GM21390 (cell line): Measurements from ENCODE around the gene DMWD.

Experiments used
- ATAC-seq: cut with Tn5 transposase; IDR thresholded peaks from one replicate; pipeline ENCODE4 v1.9.1; 2021; ENCODE audit not compliant: unreplicated experiment

DMWD gene

DNA sequence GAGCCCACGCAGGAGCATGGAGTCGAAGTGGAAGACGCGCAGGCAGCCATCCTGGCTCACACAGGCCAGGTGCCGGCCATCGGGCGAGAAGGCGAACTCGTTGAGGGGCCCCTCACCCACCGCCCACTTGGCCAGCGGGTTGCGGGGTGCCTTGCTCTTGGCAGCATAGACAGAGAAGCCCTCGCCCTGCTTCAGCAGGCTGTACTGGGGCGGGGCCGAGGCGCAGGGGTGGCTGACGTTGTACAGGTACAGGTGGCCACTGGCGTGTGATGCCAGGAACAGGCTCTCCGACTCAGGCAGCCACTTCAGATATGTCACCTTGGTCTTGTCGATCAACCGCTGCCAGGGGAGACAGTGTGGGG, 6.1 kb downstream of the DMWD start:
- no peak for ATAC-seq

DNA sequence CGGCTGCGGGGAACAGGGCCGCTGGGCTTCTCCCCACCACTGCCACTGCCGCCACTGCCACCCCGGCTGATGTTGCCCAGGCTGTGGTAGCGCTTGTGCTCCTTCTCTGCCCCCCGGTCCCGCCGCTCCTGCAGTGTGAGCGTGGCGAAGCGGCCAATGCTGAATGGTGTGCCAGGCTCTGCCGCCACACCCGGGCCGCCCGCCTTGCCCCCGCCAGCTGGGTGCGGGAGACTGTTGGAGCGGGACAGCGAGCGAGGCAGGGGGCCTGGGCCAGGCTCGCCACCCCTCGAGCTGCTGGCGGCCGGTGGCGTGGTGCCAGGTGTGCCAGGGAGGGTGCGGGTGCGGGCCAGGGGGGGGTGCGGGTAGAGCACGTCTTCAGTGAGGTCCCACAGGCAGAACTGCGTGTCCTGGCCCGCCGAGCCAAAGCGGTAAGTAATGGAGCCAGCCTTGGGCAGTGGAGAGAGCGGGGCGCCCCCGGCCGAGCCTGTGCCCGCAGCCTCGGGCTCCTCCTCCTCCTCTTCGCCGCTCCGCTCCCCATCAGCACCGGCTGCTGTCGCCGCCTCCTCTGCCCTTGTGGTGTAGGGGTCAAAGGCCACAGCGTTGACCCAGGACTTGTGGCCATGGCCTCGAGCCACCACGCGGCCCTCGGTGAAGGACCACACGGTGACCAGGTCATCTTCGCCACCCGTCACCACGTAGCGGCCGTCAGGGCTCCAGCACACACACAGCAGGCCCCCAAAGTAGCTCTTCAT, 6.7 kb downstream of the DMWD start:
- ATAC-seq = no peak

DNA sequence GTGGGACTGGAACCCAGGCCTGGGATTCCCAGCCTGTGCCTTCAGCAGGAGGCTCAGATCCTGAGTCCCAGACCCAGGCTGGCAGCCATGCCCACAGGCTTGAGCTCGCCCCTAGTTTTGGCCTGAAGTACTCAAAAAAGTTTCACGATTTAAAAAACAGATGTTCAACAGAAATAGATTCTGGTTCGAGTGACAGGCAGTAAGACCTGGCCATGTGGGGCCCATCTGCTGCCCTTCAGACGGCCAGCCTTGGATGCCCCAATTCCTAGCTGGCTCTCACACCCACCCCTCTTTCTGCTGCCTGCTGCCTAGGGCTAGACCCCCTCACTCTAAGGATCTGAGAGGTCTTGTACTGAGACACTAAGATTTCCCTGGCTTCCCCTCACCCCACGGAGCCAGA, 7.5 kb downstream of the DMWD start:
- ATAC-seq = no peak

DNA sequence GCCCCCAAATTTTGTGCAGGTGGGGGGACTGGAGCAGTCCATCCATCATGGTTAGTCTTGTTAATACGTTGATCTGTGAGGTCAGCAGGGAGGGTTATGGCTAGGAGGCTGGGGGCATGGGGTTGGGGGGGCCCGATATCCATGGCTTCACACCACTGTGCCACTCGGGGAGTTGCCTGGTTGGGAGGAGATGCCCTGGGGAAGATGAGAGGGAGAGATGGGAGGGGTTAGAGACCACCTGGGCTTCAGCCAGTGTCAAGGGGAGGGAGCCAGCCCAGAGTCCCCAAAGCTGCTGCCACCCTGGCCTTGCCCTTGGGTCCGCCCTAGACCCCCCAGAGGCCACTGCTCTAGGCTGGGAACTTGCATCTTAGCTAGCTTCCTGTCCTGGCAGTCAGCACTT, 8.5 kb downstream of the DMWD start:
- no peak for ATAC-seq

DNA sequence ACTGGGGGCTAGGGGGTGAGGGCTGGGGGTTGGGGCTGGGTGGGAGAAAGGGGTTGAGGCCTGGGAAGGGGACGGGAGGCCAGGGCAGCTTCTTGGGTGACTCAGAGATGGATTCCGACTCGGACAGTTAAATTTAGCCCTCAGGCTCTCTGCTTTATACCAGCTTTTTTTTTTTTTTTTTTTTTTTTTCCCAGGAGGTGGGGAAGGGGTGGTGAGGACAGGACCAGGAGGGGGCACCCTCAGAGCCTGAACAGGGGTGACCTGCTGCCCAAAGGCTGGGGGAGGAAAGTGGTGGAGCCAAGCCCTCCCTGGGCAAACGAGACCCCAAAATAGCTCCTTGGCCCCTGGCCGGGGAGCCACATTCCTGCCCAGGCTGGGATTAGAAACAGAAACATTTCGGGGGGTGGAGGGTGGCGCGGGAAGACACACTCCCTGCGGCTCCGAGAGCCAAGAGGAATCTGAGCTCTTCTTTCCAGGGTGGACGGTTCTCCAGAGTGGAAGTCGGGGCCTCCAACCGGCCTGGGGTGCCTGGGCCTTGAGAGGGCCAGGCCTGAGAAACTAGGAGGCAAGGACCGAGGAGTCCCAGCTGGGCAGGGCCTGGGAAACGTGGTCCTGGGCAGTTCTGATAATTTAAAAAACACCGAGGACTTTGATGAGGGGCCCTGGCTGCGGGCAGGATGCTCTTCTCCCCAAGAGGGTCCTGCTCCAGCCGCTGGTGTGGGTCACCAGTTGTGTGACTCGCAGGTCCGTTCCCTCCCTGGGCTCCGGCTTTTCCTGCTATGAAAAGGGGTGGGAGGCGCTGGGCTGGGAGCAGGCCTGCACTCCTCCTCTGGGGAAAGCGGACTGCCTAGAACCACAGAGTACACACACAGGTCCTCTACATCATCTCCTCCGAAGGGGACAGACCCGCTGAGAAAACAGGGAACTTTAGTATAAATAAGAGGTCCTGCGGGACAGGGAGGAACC, 9.5 kb downstream of the DMWD start:
- ATAC-seq = no peak

DNA sequence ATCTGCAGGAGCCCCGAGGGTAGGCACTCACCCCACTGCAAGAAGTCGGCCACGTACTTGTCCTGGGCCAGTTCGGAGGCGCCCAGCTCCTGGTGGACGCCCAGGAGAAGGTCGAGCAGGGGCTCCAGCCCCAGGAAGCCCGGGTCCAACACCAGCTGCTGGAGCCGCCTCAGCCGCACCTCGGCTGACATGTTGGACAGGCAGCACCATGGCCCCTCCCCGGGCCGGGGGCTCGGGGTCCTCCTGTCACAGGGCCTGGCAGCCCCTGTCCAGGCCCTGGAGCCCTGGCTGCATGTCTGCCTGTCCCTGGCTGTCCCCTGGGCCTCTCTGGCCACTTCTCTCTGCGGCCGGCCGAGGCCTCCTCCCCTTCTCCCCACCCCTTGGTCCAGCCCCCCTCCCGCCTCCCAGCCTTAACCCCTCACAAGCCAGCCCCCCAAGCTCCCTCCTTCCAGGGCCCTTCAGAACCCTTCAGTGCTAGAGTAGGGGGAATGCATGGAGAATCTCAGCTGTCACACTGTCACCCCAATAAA, 10.4 kb downstream of the DMWD start, which contains the start of gene DMPK:
TSS of gene DMPK (minus strand) at position 329 of the 530 bp plus-strand sequence. CDS start at position 191, 138 bp downstream.
- no peak for ATAC-seq

GRCh38 chr19:45781214-45782161, 11.2 kb downstream of the DMWD start:
- ATAC-seq = no peak

GRCh38 chr19:45780448-45781213, 12.0 kb downstream of the DMWD start:
- ATAC-seq = no peak

DNA sequence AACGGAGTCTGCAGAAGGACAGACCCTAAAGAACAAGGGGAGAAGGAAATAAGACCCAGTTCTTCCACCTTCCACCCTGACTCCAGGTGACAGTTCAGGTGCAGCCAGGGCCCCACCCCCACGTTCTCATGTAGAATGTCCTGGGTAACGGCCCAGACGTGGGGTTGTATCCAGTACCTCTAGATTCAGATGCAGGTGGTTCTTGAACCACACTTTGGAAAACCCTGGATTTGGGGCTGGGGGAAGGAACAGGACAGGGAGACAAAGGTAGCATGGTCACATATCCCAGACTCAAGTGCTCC, 12.5 kb downstream of the DMWD start:
- ATAC-seq = no peak

DNA sequence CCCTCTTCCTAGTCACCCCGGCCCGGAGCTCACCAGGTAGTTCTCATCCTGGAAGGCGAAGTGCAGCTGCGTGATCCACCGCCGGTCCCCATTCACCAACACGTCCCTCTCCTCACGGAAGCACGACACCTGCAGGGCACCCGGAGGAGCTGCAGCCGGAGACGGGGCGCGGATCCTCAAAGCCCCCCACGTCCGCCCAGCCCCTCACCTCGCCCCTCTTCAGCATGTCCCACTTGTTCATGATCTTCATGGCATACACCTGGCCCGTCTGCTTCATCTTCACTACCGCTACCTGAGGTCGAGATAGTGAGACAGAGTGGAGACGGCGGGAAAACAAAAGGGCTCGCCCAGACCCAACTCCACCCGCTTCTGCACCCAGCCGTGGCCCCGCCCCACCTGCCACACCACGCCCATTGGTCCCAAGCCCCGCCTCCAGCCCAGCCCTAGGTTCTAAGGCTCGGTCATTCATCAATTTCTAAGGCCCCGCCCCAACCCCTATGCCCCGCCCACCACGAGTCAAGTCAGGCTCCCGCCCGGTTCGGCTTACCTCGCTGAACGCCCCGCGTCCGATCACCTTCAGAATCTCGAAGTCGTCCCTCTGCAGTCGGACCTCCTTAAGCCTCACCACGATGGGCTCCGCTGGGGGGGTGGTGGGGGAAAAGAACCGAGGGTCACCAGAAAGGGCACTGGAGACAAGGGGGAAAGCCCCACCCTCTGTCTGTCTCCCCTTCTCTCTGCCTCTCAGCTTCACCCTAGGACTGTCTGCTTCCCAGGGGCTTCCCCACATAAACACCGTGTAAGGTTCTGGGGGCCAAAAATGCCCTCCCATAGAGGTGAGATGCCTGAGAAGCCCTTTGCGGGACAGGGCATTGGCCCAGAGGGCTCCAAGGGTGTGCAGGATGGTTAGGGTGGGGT, 13.2 kb downstream of the DMWD start:
- peak; percentile 79 for ATAC-seq

DNA sequence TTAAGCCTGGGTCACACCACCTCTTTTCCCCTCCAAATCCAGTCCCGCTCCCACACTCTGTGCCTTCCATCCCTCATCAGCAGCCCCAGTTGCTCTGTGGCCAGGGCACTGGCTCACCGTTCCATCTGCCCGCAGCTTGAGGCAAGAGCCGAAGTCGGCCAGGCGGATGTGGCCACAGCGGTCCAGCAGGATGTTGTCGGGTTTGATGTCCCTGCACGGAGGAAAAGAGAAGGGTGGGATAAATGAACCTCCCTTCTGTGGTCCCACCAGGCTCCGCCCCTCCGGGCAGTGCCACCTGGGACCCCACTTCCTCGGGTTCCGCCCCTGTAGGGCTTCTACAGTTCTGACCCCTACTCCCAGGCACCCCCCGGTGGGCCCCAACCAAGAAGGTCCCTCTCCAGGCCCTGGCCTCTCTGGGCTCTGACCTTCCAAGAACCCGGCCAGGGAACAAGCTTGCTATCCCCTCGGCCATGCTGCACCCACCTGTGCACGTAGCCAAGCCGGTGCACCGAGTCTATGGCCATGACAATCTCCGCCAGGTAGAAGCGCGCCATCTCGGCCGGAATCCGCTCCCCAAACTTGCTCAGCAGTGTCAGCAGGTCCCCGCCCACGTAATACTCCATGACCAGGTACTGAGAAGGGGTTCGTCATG, 14.5 kb downstream of the DMWD start:
- no peak for ATAC-seq

DNA sequence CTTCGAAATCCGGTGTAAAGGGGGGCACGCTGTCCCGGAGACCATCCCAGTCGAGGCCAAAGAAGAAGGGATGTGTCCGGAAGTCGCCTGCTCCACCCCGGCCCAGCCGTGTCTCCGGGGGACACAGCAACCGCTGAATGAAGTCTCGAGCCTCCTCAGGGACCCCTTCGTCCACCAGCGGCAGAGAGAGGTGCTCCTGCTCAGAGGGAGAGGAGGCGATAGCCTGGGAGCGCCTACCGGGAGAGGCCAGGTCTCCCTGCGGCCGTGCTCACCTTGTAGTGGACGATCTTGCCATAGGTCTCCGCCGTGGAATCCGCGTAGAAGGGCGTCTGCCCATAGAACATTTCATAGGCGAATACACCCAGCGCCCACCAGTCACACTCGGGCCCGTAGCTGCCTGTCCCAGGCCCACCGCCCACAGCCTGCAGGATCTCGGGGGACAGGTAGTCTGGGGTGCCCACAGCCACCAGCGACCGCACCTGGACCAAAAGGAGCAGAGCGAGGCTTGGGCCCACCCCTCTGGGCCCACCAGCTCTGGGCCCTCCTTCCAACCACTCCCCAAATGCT, 15.2 kb downstream of the DMWD start:
- ATAC-seq = no peak

- ATAC-seq = no peak
Observed at GRCh38 chr19:45774765-45775164, 17.9 kb downstream of the DMWD start.

- ATAC-seq = no peak
Observed at GRCh38 chr19:45773384-45773783, 19.3 kb downstream of the DMWD start.

GRCh38 chr19:45772912-45773311, 19.7 kb downstream of the DMWD start:
- no peak for ATAC-seq

DNA sequence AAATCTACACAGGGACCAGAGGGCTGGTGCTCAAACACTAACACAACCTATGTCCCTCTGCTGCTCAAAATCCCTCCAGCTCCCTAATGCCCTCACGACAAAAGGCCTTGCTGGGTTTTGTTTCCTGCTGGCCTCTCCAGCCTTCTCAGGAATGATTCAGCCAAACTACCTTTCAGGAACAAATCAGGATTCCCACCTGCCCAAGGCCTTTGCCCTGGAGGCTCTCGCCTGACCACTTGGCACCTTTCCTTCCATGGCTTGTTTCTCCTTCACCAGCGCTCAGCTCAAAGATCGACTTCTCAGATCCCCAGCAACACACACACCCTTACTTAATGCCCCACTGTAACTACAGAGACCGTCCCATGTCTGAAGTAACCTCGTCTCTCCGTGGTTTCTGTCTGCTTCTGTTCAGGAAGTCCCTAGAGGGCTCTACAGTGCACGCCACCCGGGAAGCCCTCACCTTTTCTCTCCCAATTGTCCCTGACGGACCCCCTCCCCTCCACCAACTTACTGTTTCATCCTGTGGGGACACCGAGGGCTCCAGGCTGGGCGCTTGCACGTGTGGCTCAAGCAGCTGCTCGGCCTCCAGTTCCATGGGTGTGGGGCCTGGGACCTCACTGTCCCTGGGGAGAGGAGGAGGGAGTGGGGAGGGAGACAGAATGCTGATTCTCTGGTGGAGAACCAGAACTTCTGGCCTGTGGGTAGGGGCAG, 20.4 kb downstream of the DMWD start:
- ATAC-seq = no peak

GRCh38 chr19:45771311-45771933, 21.2 kb downstream of the DMWD start:
- no peak for ATAC-seq
